ENCODE measurements around the gene APOE.
A peak's percentile ranks its signal among the peaks of the same experiment; 100 is the strongest.
"Not testable (repeated sequence)": the region's sequence is repeated elsewhere in the genome, so short reads cannot be mapped to it uniquely, and the experiment has no call there.

Gene APOE

GRCh38 chr19:44912854-44913253 is 7.3 kb downstream of the APOE start:
- DNase-seq, result no peak

- DNase-seq, result not testable (repeated sequence)
These were observed 8.2 kb downstream of the APOE start for GRCh38 chr19:44913512-44914432.

DNA sequence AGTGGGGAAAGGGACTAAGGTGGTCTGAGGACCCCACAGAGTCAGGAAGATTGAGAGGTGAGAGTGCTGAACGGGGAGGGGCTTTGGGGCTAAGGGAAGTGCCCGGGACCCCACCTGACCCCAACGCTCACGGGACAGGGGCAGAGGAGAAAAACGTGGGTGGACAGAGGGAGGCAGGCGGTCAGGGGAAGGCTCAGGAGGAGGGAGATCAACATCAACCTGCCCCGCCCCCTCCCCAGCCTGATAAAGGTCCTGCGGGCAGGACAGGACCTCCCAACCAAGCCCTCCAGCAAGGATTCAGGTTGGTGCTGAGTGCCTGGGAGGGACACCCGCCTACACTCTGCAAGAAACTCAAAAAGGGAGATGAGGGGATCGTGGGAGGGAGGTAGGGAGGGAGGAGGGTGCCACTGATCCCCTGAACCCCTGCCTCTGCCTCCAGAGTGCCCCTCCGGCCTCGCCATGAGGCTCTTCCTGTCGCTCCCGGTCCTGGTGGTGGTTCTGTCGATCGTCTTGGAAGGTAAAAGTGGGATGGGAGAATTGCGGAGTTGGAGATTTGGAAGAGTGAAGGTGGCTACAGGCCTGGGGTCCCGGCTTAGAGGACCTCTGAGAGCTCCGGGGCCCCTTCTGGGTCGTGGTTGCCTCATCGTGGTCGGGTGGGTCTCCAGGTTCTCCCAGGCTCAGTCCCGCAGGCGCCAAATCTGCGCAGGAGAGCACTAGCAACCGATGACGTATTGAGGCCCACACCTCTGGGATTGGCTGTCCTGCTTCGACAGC is 9.0 kb downstream of the APOE start, which contains the start of gene APOC1:
Gene APOC1, plus strand, starts transcription at position 176 of the 774 bp plus-strand sequence. Its CDS starts 284 bp downstream, at position 460.
- DNase-seq, result peak; percentile 66 to 75

DNA sequence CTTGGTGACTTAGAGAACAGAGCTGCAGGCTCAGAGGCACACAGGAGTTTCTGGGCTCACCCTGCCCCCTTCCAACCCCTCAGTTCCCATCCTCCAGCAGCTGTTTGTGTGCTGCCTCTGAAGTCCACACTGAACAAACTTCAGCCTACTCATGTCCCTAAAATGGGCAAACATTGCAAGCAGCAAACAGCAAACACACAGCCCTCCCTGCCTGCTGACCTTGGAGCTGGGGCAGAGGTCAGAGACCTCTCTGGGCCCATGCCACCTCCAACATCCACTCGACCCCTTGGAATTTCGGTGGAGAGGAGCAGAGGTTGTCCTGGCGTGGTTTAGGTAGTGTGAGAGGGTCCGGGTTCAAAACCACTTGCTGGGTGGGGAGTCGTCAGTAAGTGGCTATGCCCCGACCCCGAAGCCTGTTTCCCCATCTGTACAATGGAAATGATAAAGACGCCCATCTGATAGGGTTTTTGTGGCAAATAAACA is 18.7 kb downstream of the APOE start:
- no peak for DNase-seq

- no peak for DNase-seq
These were observed 19.7 kb downstream of the APOE start for GRCh38 chr19:44925114-44925891.

DNA sequence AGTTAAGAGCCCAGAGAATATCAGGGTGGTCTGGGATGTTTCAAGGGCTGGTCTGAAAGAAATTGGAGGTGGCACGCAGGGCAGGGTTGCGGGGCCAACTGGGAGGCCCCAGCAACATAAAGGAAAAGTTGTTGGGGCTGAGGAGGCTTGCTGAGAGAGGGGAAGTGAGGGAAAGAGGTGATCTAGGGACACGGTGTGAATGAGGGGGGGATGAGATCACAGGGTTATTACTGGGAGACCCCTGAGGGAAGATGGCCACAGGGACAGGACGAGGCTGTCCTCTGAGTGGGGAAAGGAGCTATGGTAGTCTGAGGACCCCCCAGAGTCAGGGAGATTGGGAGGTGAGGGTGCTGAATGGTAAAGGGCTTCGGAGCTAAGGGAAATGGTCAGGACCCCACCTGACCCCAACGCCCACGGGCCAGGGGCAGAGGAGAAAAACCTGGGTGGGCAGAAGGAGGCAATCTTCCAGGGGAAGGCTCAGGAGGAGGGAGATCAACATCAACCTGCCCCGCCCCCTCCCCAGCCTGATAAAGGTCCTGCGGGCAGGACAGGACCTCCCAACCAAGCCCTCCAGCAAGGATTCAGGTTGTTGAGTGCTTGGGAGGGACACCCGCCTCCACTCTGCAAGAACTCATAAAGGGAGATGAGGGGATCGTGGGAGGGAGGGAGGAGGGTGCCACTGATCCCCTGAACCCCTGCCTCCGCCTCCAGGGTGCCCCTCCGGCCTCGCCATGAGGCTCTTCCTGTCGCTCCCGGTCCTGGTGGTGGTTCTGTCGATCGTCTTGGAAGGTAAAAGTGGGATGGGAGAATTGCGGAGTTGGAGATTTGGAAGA is 20.9 kb downstream of the APOE start:
- not testable (repeated sequence) for DNase-seq

DNA sequence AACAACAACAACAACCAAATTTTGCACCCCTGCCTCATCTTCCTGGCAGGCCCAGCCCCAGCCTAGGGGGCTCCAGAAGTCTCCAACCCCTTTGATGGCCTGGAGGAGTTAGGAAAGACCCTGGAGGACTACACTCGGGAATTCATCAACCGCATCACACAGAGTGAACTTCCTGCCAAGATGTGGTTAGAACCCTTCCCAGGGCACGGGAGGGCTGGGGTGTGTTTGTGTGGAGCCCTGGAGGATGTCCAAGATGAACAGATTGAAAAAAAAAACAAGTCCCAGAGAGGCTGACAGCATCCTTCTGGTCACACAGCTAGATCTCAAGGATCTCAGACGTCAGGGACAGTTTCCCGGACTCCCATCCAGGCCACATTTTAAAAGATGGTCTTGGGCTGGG is 22.1 kb downstream of the APOE start:
- DNase-seq, result no peak

DNA sequence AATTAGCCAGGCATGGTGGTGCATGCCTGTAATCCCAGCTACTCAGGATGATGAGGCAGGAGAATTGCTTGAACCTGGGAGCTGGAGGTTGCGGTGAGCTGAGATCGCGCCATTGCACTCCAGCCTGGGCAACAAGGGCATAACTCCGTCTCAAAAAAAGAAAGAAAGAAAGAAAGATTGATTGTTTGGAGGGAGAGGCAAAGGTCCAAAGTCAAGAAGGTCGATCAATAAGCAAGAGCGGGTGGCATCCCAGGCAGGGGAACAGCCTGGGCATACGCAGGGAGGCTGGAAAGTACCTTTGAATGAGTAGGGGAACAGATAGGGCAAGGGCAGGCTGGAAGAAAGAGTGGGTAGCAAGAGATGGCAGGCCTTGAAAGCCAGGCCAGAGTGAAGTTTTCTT is 24.5 kb downstream of the APOE start:
- DNase-seq, result no peak

DNA sequence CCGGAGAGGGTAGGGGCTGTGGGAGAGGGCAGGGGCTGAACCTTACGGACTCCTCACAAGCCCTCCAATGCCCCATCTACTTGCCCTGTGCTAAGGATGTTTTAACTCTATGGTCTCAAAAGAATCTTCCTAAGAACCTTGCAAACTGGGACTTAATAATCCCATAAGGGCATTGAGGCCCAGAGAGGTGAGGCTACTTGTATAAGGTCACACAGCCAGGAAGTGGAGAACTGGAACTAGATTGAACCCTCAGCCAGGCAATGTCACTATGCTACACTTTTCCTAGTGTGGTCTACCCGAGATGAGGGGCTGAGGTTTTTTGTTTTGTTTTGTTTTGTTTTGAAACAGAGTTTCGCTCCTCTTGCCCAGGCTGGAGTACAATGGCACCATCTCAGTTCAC is 25.9 kb downstream of the APOE start:
- DNase-seq, result no peak

- no peak for DNase-seq
These were observed 34.1 kb downstream of the APOE start for GRCh38 chr19:44939668-44940067.

- no peak for DNase-seq
These were observed 36.5 kb downstream of the APOE start, which contains the start of gene APOC4 for GRCh38 chr19:44942067-44942571. TSS of gene APOC4 (plus strand) at chr19:44942237. CDS start at chr19:44942278, 41 bp downstream.

- DNase-seq, result no peak
These were observed 38.2 kb downstream of the APOE start for GRCh38 chr19:44943801-44944249.

DNA sequence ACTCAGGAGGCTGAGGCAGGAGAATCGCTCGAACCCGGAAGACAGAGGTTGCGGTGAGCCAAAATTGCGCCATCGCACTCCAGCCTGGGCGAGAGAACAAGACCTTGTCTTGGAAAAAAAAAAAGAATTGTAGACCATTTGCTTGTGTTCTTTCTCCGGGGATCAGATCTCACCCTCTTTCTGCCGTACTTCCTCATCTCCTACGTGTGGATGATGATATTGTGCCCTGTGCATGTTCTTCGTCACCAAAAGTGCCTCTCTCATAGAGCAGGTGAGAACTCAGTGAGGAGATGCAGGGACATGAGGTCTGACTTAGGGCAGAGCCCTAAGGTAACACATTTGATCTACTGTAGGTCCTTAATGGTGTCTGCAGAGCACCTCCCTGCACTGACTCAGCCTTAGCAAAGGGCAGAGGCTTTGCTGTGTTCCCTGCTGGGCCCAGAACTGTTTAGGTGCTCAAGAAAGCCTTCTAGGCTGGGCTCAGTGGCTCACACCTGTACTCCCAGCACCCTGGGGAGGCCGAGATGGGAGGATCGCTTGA is 41.5 kb downstream of the APOE start:
- no peak for DNase-seq

- no peak for DNase-seq
These were observed 42.6 kb downstream of the APOE start for GRCh38 chr19:44948237-44948636.

DNA sequence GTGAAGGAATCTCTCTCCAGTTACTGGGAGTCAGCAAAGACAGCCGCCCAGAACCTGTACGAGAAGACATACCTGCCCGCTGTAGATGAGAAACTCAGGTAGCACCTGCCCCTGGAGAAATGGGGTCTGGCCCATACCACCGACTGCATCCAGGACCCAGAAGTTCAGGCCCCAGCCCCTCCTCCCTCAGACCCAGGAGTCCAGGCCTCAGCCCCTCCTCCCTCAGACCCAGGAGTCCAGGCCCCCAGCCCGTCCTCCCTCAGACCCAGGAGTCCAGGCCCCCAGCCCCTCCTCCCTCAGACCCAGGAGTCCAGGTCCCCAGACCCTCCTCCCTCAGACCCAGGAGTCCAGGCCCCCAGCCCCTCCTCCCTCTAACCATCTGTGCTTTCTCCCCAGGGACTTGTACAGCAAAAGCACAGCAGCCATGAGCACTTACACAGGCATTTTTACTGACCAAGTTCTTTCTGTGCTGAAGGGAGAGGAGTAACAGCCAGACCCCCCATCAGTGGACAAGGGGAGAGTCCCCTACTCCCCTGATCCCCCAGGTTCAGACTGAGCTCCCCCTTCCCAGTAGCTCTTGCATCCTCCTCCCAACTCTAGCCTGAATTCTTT is 43.3 kb downstream of the APOE start:
- DNase-seq, result no peak

GRCh38 chr19:44949550-44949949 is 44.0 kb downstream of the APOE start:
- DNase-seq, result no peak

- DNase-seq, result peak; percentile 24 to 55
These were observed 45.9 kb downstream of the APOE start for GRCh38 chr19:44951179-44952159.

GRCh38 chr19:44954278-44954648 is 48.7 kb downstream of the APOE start:
- no peak for DNase-seq

Data from stimulated activated CD4-positive, alpha-beta T cell treated with anti-CD3 and anti-CD28 coated beads, Interleukin-4, amount 100 ng/mL, for 4 hours (primary cell).